SK-N-SH (cell line): ENCODE results near the gene DDI2.

Source experiments
- FOXJ3 ChIP-seq: sonication (generic); formaldehyde crosslinking; IDR thresholded peaks from 2 replicates; pipeline ENCODE4 v1.5.1; 2020; ENCODE audit warnings: mild to moderate bottlenecking, missing genetic modification reagents
- GABPA ChIP-seq: IDR thresholded peaks from 2 replicates; pipeline ENCODE4 v1.4.0; 2012; ENCODE audit warnings: low read depth, mild to moderate bottlenecking
- RXRA ChIP-seq: IDR thresholded peaks from 2 replicates; pipeline ENCODE4 v1.4.0; 2012; ENCODE audit warnings: low read depth, mild to moderate bottlenecking, borderline replicate concordance
- SMC3 ChIP-seq: IDR thresholded peaks from 2 replicates; pipeline ENCODE4 v1.6.1; 2012; ENCODE audit warnings: low read depth, low read length, improper control_type of control experiment
- TF ChIP-seq, protein P1 (sequence below): fragments of 200-600 bp; sonication (generic); IDR thresholded peaks from 2 replicates; pipeline ENCODE4 v1.6.1; 2017; ENCODE audit warnings: antibody characterized with exemption, mild to moderate bottlenecking, moderate library complexity

DNA sequence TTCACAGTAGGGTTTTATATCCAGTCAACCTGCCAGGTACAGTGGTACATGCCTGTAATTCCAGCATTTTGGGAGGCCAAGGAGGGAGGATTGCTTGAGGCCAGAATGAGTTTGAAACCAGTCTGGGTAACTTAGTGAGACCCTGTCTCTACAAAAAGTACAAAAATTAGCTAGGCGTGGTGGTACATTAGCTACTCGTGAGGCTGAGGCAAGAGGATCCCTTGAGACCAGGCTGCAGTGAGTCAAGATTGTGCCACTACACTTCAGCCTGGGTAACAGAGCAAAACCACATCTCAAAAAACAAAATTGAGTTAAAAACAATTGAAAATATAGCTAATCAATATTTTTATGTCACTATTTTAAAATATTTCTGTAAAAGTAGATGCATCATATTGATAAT lies 33.2 kb downstream of the DDI2 start:
- TF ChIP-seq RXRA (no peak), SMC3 (no peak), FOXJ3 (no peak), GABPA (no peak)
- TF ChIP-seq, protein P1, sequence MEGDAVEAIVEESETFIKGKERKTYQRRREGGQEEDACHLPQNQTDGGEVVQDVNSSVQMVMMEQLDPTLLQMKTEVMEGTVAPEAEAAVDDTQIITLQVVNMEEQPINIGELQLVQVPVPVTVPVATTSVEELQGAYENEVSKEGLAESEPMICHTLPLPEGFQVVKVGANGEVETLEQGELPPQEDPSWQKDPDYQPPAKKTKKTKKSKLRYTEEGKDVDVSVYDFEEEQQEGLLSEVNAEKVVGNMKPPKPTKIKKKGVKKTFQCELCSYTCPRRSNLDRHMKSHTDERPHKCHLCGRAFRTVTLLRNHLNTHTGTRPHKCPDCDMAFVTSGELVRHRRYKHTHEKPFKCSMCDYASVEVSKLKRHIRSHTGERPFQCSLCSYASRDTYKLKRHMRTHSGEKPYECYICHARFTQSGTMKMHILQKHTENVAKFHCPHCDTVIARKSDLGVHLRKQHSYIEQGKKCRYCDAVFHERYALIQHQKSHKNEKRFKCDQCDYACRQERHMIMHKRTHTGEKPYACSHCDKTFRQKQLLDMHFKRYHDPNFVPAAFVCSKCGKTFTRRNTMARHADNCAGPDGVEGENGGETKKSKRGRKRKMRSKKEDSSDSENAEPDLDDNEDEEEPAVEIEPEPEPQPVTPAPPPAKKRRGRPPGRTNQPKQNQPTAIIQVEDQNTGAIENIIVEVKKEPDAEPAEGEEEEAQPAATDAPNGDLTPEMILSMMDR, result no peak
